GM19395 (cell line): ENCODE measurements around the gene ATP6V0A1.
"Not testable (repeated sequence)": the region's sequence is repeated elsewhere in the genome, so short reads cannot be mapped to it uniquely, and the experiment has no call there.

Experiments
- ATAC-seq: cut with Tn5 transposase; IDR thresholded peaks from one replicate; pipeline ENCODE4 v1.9.1; 2021; ENCODE audit warnings: mild to moderate bottlenecking, moderate library complexity; ENCODE audit not compliant: unreplicated experiment

ATP6V0A1 gene

GRCh38 chr17:42555961-42556617 lies 97.4 kb downstream of the ATP6V0A1 start:
- not testable (repeated sequence) for ATAC-seq

DNA sequence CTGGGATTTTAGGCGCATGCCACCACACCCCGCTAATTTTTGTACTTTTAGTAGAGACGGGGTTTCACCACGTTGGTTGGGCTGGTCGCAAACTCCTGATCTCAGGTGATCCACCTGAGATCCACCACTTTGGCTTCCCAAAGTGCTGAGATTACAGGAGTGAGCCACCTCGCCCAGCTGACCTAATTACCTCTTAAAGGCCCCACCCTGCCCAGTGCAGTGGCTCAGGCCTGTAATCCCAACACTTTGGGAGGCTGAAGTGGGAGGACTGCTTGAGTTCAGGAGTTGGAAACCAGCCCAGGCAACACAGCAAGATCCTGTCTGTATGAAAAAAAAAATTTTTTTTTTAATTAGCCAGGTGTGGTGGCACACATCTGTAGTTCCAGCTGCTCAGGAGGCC lies 100.4 kb downstream of the ATP6V0A1 start:
- no peak for ATAC-seq

- no peak for ATAC-seq
Observed at GRCh38 chr17:42560246-42560645, 101.6 kb downstream of the ATP6V0A1 start.

GRCh38 chr17:42561897-42562387 lies 103.3 kb downstream of the ATP6V0A1 start, which contains the start of gene COASY:
Gene COASY, plus strand, starts transcription at chr17:42562148. Its CDS starts 475 bp downstream, at chr17:42562623.
- ATAC-seq, result peak; percentile 62

DNA sequence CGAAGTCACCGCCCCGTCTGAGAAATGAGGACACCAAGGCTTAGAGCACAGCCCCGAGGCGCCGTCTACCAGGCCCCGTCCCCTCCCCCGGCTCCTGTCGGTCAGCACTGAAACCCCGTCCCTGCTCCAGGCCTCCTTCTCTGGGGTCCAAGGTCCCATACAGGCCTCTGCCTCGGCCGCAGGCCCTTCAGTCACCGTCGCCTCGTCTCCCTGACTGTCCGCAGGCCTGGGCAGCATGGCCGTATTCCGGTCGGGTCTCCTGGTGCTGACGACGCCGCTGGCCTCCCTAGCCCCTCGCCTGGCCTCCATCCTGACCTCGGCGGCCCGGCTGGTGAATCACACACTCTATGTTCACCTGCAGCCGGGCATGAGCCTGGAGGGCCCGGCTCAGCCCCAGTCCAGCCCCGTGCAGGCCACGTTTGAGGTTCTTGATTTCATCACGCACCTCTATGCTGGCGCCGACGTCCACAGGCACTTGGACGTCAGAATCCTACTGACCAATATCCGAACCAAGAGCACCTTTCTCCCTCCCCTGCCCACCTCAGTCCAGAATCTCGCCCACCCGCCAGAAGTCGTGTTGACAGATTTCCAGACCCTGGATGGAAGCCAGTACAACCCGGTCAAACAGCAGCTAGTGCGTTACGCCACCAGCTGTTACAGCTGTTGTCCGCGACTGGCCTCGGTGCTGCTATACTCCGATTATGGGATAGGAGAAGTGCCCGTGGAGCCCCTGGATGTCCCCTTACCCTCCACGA lies 103.9 kb downstream of the ATP6V0A1 start:
- no peak for ATAC-seq

GRCh38 chr17:42563143-42563509 lies 104.4 kb downstream of the ATP6V0A1 start:
- ATAC-seq, result no peak

DNA sequence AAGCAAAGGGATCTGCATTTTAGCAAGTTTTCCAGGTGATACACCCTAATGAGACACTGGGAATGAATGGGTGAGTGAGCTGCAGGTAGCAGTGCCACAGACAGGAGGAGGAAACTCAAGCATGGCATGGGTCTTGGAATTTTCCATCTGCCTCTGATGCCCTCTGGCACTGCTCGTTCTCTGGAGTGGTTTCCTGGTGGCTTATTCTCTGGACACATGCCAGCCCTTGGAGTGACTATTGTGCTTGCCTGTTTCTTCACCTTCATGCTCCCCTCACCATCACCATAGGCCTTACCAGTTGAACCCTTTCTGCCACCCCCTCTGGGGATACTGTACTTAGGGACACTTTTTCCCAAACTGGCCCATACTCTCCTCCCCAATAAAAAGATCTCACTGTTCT lies 104.9 kb downstream of the ATP6V0A1 start:
- ATAC-seq, result no peak

GRCh38 chr17:42563950-42564349 lies 105.3 kb downstream of the ATP6V0A1 start:
- no peak for ATAC-seq

DNA sequence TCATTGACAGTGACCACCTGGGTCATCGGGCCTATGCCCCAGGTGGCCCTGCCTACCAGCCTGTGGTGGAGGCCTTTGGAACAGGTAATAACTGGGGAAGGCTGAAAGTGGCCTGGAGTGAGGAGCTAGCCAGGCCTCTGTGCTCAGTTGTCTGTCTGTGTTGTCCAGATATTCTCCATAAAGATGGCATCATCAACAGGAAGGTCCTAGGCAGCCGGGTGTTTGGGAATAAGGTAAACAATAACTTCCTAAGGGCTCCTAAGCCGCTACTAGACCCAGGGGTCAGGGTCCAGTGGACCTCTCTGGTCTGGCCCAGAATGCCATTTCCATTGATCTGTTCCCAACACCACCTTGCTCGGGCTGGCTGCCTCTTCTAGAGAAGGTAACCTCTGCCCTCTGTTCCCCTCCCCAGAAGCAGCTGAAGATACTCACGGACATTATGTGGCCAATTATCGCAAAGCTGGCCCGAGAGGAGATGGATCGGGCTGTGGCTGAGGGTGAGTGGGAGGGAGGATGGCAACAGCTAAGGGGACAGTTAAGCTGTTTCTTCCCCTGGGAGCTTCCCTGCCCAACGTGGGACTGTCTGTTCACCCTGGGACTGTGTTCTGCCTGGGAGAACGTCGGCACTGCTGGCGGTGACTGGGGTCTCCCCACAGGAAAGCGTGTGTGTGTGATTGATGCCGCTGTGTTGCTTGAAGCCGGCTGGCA lies 106.3 kb downstream of the ATP6V0A1 start:
- no peak for ATAC-seq

GRCh38 chr17:42565523-42566214 lies 107.0 kb downstream of the ATP6V0A1 start:
- ATAC-seq, result no peak

DNA sequence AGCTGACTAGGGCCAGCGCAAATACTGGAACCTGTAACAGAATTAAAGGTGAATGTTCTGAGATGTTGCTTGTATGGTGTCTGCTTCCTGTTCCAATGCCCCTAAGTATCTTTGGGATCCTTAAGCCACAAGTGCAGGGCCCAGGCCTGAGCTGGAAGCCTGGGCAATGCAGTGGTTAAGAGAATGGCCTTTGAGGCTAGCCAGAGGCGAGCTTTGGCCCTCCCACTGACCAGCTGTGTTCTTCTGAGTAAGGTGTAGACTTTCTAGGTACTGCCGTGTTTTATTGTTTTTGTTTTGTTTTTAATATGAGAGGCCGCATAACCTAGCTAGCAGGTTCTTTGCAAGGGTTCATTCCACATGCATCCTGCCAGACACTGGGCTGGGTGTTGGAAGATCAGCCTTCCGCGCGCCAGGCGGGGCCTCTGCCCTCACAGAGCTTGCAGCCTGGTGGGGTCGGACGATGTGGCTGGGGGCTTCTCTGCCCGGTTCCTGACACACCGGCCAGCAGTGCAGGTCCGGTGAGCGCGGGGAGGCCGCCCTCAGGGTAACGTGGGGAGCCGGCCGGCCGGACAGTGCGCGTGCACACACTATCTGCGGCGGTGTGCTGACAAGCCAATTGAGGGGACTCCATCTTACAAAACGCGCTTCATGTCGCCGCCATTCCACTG lies 107.7 kb downstream of the ATP6V0A1 start:
- no peak for ATAC-seq

GRCh38 chr17:42566883-42567573 lies 108.3 kb downstream of the ATP6V0A1 start, which contains the start of gene MLX:
Gene MLX, plus strand, starts transcription at chr17:42567100. Its CDS starts 25 bp downstream, at chr17:42567125.
- ATAC-seq, result peak; percentile 61

DNA sequence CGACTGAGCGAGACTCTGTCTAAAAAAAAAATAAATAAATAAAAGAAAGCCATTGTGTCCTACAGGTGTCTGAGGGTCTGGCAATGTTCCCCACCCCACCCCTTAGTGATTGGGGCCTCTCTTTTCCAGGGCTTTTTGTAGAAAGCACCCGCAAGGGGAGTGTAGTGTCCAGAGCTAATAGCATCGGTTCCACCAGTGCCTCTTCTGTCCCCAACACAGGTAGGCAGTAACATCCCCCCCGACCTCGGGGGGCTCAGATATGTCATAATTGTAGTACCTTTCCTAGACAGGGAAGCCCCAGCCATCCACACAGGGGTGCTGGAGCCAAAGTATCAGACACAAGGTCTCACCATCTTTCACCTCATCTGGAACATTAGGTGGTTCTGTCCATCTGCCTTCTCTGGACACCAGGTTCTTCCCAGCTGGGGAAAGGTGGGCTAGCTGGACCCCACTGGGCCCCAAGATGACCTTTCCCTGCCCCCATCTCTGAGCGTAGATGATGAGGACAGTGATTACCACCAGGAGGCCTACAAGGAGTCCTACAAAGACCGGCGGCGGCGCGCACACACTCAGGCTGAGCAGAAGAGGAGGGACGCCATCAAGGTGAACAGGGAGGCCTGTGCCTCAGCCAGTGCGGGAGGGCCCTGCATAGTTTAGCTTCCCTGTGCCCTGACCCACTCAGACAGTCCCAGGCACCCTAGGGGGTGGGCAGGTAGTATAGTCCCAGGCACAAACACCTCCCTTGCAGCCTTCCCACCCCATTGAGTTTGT lies 109.8 kb downstream of the ATP6V0A1 start:
- no peak for ATAC-seq

DNA sequence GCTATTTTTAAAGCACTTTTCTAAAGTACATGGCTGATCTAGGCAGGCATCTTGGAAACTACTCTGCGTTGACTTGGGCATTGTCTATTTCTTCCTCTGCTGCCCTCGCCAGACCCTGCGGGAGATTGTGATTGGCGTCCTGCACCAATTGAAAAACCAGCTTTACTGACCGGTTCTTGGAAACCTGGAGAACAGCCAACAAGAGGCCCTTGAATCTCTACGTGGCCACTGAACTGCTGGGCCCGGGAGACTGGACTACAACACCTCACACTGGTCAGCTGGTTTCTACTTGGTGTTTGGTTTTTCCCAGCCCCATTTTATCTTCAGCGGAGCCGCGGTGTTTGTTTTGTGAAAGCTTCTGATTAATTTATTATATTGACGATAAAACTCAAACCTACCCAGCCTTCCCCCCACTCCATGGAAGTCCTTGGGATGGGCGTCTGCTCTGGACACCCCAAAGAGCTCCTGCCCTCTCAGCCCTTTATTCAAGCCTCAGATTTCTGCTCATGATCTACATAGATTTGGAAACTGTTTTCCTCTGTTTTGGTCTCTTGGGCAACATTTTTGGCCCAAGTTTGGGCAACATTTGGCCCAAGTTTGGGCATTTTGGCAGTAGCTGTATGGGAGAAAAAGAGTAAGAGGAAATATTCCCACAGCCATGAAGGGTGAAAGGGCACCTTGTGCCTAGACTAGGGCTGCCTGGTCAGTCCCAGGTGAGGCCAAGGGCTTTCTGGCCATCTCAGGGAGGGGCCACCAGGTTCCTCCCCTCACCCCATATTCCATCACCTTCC lies 113.0 kb downstream of the ATP6V0A1 start:
- ATAC-seq, result no peak
